Measurements from ENCODE around the gene DDR1.

DNA sequence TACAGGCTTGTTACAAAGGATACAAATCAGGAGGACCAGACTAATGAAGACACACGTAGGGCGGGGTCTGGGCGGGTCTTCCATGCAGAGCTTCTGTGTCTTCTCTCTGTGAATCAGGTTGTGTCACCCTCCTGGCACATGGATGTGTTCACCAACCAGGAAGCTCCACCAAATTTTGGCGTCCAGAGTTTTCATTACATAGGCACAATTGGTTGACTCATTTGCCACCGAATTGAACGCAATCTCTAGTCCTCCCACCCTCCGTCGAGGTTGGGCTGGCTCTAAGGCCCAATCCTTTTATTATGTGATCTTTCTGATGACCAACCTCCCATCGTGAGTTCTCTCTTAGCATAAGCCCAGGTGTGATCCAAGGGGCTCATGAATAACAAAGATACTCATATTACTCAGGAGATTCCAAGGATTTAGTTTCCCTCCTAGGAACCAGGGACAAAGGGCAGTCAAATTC is 36.3 kb upstream of the DDR1 start:
- TF ChIP-seq FOXM1 (IDR thresholded peaks at IDR 0.05; ENCODE audit: borderline replicate concordance), result no peak
- no peak for TF ChIP-seq LEF1 (IDR thresholded peaks at IDR 0.05; ENCODE audit: borderline replicate concordance)
- TF ChIP-seq SP1 (IDR thresholded peaks at IDR 0.05), result no peak
- TF ChIP-seq ZNF384 (IDR thresholded peaks at IDR 0.05), result no peak
- TF ChIP-seq BHLHE40 (IDR thresholded peaks at IDR 0.05; ENCODE audit: borderline replicate concordance), result no peak
- TF ChIP-seq NFRKB (IDR thresholded peaks at IDR 0.05), result no peak
- TF ChIP-seq FOXK2 (IDR thresholded peaks at IDR 0.05), result no peak
- no peak for TF ChIP-seq TARDBP (IDR thresholded peaks at IDR 0.05)
